Measurements from ENCODE around the gene BYSL.

GRCh38 chr6:41922154-41922553 lies 855 bp downstream of the BYSL start:
- TF ChIP-seq CTCF (IDR thresholded peaks at IDR 0.05) (no peak), POLR2A (IDR thresholded peaks at IDR 0.05) (no peak), EP300 (IDR thresholded peaks at IDR 0.05) (no peak)
